Astrocyte of the spinal cord (primary cell): ENCODE data around the gene DCLK1.

Experiments used
- DNase-seq: peaks from one replicate; pipeline ENCODE4 v3.0.0; 2011; ENCODE audit warnings: low read depth, low spot score
- H3K4me3 ChIP-seq: 2 replicates; pipeline ENCODE4 v1.5.1; 2011; ENCODE audit warnings: low read depth, mild to moderate bottlenecking, low read length, moderate library complexity
- CTCF ChIP-seq: IDR thresholded peaks from 2 replicates; pipeline ENCODE4 v1.5.1; 2012; ENCODE audit warnings: low read depth, mild to moderate bottlenecking, low read length, inconsistent platforms
- in situ Hi-C: cut with HindIII; loops from 2 replicates; pipeline ENCODE4 v1.10.0; 2017; ENCODE audit warnings: low sequenced_read_pairs

DCLK1 gene

GRCh38 chr13:35766663-35767062, 364.5 kb downstream of the DCLK1 start:
- no peak for DNase-seq
- in situ Hi-C loops: no loop called here
- no peak for TF ChIP-seq CTCF
- no peak overlapping the region for H3K4me3 ChIP-seq

- in situ Hi-C loops: no loop called here
- no peak for TF ChIP-seq CTCF
- H3K4me3 ChIP-seq: no peak overlapping the region
- no peak for DNase-seq
Measured at GRCh38 chr13:35765941-35766340, 365.2 kb downstream of the DCLK1 start.

- DNase-seq: no peak
- in situ Hi-C loops: no loop called here
- no peak overlapping the region for H3K4me3 ChIP-seq
- no peak for TF ChIP-seq CTCF
Measured at GRCh38 chr13:35765366-35765765, 365.8 kb downstream of the DCLK1 start.

GRCh38 chr13:35764326-35765015, 366.7 kb downstream of the DCLK1 start:
- DNase-seq: peak; percentile 74
- in situ Hi-C loops: no loop called here

GRCh38 chr13:35763782-35764123, 367.4 kb downstream of the DCLK1 start:
- in situ Hi-C loops: no loop called here
- no peak for DNase-seq
- no peak for TF ChIP-seq CTCF
- H3K4me3 ChIP-seq: no peak overlapping the region

More at GRCh38 chr13:35764326-35765015, 366.7 kb downstream of the DCLK1 start:
- no peak for TF ChIP-seq CTCF
- no peak overlapping the region for H3K4me3 ChIP-seq

GRCh38 chr13:35763060-35763781, 368.0 kb downstream of the DCLK1 start:
- no peak overlapping the region for H3K4me3 ChIP-seq
- in situ Hi-C loops: no loop called here
- no peak for TF ChIP-seq CTCF
- DNase-seq: no peak
